Liver (tissue), 9 donors: ENCODE results near the gene DSCAML1. TPM values are rescaled to one million over a fixed set of nuclear protein-coding genes. Genes with fewer than 3 reads are reported as not detected.

Experiments used
- DNase-seq: peaks from one replicate; pipeline ENCODE4 v3.0.0-alpha.2; 2017; ENCODE audit warnings: low spot score
- H3K27ac ChIP-seq, 2 donors: one replicate each; pipeline ENCODE4 v1.7.0; 2013; ENCODE audit warnings: inconsistent platforms in 2 of 2, low read length in 2 of 2, control low read depth in 1 of 2, low read depth in 1 of 2, mild to moderate bottlenecking in 1 of 2
- H3K27me3 ChIP-seq, 4 donors: one replicate each; pipeline versions ENCODE4 v1.6.1 to v1.7.0; 2013; ENCODE audit warnings: low read length in 3 of 4, inconsistent platforms in 1 of 4, mild to moderate bottlenecking in 1 of 4, moderate library complexity in 1 of 4; ENCODE audit not compliant: control insufficient read depth in 4 of 4, insufficient read depth in 4 of 4
- H3K36me3 ChIP-seq, 4 donors: one replicate each; pipeline versions ENCODE4 v1.6.1 to v1.7.0; 2013; ENCODE audit warnings: low read length in 3 of 4, mild to moderate bottlenecking in 3 of 4, low read depth in 1 of 4, moderate library complexity in 1 of 4; ENCODE audit not compliant: control insufficient read depth in 4 of 4, insufficient read depth in 3 of 4
- H3K4me1 ChIP-seq, 4 donors: one replicate each; pipeline versions ENCODE4 v1.6.1 to v1.7.0; 2013; ENCODE audit warnings: low read length in 3 of 4, mild to moderate bottlenecking in 3 of 4, moderate library complexity in 1 of 4; ENCODE audit not compliant: control insufficient read depth in 4 of 4, insufficient read depth in 4 of 4
- H3K4me3 ChIP-seq, 3 donors: one replicate each; pipeline versions ENCODE4 v1.6.1 to v1.7.0; 2013; ENCODE audit warnings: low read length in 3 of 3, control low read depth in 1 of 3, low read depth in 1 of 3, mild to moderate bottlenecking in 1 of 3
- H3K9ac ChIP-seq, 2 donors: one replicate each; pipeline ENCODE4 v1.7.0; 2013; ENCODE audit warnings: low read length in 2 of 2, mild to moderate bottlenecking in 2 of 2, moderate library complexity in 2 of 2, control low read depth in 1 of 2, low read depth in 1 of 2
- H3K9me3 ChIP-seq, 4 donors: one replicate each; pipeline versions ENCODE4 v1.6.1 to v1.7.0; 2013; ENCODE audit warnings: low read length in 3 of 4; ENCODE audit not compliant: control insufficient read depth in 4 of 4
- EGR1 ChIP-seq, 2 donors: IDR thresholded peaks; 2 replicates each; pipeline ENCODE4 v1.6.1; 2016 to 2018; ENCODE audit warnings: antibody characterized with exemption in 2 of 2, low read depth in 2 of 2
- FOXA1 ChIP-seq: IDR thresholded peaks from 2 replicates; pipeline ENCODE4 v1.6.1; 2016; ENCODE audit warnings: antibody characterized with exemption
- GABPA ChIP-seq, 2 donors: IDR thresholded peaks in 1 of 2; conservative IDR thresholded peaks in 1 of 2; 2 replicates each; pipeline ENCODE4 v1.6.1; 2016; ENCODE audit warnings: antibody characterized with exemption in 2 of 2, mild to moderate bottlenecking in 1 of 2, moderate library complexity in 1 of 2
- HNF4A ChIP-seq, 2 donors: conservative IDR thresholded peaks; 2 replicates each; pipeline ENCODE4 v1.6.1; 2016; ENCODE audit warnings: antibody characterized with exemption in 2 of 2, mild to moderate bottlenecking in 2 of 2
- JUND ChIP-seq, 2 donors: IDR thresholded peaks; 2 replicates each; pipeline ENCODE4 v1.6.1; 2016; ENCODE audit warnings: antibody characterized with exemption in 2 of 2
- MAX ChIP-seq: IDR thresholded peaks from 2 replicates; pipeline ENCODE4 v1.6.1; 2016; ENCODE audit warnings: antibody characterized with exemption
- NR2F2 ChIP-seq: IDR thresholded peaks from 2 replicates; pipeline ENCODE4 v1.6.1; 2016; ENCODE audit warnings: antibody characterized with exemption
- RAD21 ChIP-seq, 2 donors: IDR thresholded peaks; 2 replicates each; pipeline ENCODE4 v1.6.1; 2016; ENCODE audit warnings: antibody characterized with exemption in 2 of 2, mild to moderate bottlenecking in 2 of 2
- SP1 ChIP-seq: IDR thresholded peaks from 2 replicates; pipeline ENCODE4 v1.6.1; 2018; ENCODE audit warnings: antibody characterized with exemption, mild to moderate bottlenecking
- TAF1 ChIP-seq: conservative IDR thresholded peaks from 2 replicates; pipeline ENCODE4 v1.6.1; 2016; ENCODE audit warnings: antibody characterized with exemption, mild to moderate bottlenecking
- YY1 ChIP-seq: IDR thresholded peaks from 2 replicates; pipeline ENCODE4 v1.6.1; 2016; ENCODE audit warnings: antibody characterized with exemption, mild to moderate bottlenecking
- ZBTB33 ChIP-seq: IDR thresholded peaks from 2 replicates; pipeline ENCODE4 v1.6.1; 2016; ENCODE audit warnings: antibody characterized with exemption
- WGBS: extraction: QIAGEN DNeasy Blood & Tissue Kit; methylation state at CpG from one replicate; pipeline ENCODE4 v1.1.7; 2013; 5-methylcytosine and 5-hydroxymethylcytosine counted together
- polyA plus RNA-seq, 2 donors: library from polyadenylated mRNA; stranded (reverse) in 1 of 2; unstranded in 1 of 2; fragments of 200-250 nt in 1 of 2; fragments of >200 nt in 1 of 2; fragmentation: Nextera tagmentation in 1 of 2; extraction: Ambion mirVana in 1 of 2; gene quantifications; one replicate each; pipeline versions ENCODE4 v1.2.1 to v1.2.3, GENCODE V29; 2013 to 2015
- total RNA-seq, 2 donors: library from RNA; depleted of rRNA; stranded (reverse); fragments of >200 nt; gene quantifications; one replicate each; pipeline ENCODE4 v1.2.3, GENCODE V29; 2014
- TF ChIP-seq, protein P1 (sequence below): fragments of 150-350 bp; IDR thresholded peaks from 2 replicates; pipeline ENCODE4 v1.5.1; 2017; ENCODE audit warnings: improper control_type of control experiment, low read depth, low read length; ENCODE audit not compliant: missing input control
- TF ChIP-seq, protein P2 (sequence below): IDR thresholded peaks from 2 replicates; pipeline ENCODE4 v1.6.1; 2016; ENCODE audit warnings: antibody characterized with exemption, mild to moderate bottlenecking
- TF ChIP-seq, protein P3 (sequence below): IDR thresholded peaks from 2 replicates; pipeline ENCODE4 v1.6.1; 2016; ENCODE audit warnings: antibody characterized with exemption
- donor health status: healthy.
- donor health status: healthy.
- donor health status: healthy.
- donor health status: healthy.
- donor health status: healthy.

The DSCAML1 gene
- total and polyA plus RNA-seq, 4 donors, result 0.07 to 0.42 (median 0.20) TPM

- 94% methylated on average over 6 of the region's 6 CpGs for WGBS
- no peak for DNase-seq
These were observed 128.7 kb downstream of the DSCAML1 start for GRCh38 chr11:117668321-117668751.

More at GRCh38 chr11:117668321-117668751, 128.7 kb downstream of the DSCAML1 start:
- no peak overlapping the region for H3K9ac ChIP-seq
- no peak overlapping the region for H3K4me3 ChIP-seq
- no peak overlapping the region for H3K27ac ChIP-seq
- H3K4me1 ChIP-seq, result no peaks in the 10 kb centered on the region
- no peak for TF ChIP-seq YY1
- TF ChIP-seq ZBTB33, result no peak
- no peak for TF ChIP-seq SP1
- TF ChIP-seq, protein P1, sequence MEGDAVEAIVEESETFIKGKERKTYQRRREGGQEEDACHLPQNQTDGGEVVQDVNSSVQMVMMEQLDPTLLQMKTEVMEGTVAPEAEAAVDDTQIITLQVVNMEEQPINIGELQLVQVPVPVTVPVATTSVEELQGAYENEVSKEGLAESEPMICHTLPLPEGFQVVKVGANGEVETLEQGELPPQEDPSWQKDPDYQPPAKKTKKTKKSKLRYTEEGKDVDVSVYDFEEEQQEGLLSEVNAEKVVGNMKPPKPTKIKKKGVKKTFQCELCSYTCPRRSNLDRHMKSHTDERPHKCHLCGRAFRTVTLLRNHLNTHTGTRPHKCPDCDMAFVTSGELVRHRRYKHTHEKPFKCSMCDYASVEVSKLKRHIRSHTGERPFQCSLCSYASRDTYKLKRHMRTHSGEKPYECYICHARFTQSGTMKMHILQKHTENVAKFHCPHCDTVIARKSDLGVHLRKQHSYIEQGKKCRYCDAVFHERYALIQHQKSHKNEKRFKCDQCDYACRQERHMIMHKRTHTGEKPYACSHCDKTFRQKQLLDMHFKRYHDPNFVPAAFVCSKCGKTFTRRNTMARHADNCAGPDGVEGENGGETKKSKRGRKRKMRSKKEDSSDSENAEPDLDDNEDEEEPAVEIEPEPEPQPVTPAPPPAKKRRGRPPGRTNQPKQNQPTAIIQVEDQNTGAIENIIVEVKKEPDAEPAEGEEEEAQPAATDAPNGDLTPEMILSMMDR, result no peak
- no peak for TF ChIP-seq MAX
- TF ChIP-seq, protein P2, sequence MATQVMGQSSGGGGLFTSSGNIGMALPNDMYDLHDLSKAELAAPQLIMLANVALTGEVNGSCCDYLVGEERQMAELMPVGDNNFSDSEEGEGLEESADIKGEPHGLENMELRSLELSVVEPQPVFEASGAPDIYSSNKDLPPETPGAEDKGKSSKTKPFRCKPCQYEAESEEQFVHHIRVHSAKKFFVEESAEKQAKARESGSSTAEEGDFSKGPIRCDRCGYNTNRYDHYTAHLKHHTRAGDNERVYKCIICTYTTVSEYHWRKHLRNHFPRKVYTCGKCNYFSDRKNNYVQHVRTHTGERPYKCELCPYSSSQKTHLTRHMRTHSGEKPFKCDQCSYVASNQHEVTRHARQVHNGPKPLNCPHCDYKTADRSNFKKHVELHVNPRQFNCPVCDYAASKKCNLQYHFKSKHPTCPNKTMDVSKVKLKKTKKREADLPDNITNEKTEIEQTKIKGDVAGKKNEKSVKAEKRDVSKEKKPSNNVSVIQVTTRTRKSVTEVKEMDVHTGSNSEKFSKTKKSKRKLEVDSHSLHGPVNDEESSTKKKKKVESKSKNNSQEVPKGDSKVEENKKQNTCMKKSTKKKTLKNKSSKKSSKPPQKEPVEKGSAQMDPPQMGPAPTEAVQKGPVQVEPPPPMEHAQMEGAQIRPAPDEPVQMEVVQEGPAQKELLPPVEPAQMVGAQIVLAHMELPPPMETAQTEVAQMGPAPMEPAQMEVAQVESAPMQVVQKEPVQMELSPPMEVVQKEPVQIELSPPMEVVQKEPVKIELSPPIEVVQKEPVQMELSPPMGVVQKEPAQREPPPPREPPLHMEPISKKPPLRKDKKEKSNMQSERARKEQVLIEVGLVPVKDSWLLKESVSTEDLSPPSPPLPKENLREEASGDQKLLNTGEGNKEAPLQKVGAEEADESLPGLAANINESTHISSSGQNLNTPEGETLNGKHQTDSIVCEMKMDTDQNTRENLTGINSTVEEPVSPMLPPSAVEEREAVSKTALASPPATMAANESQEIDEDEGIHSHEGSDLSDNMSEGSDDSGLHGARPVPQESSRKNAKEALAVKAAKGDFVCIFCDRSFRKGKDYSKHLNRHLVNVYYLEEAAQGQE, result no peak
- TF ChIP-seq FOXA1, result no peak
- TF ChIP-seq EGR1 (IDR thresholded peaks at IDR 0.05; ENCODE audit: low read depth in 2 of 2), result no peak
- TF ChIP-seq, protein P3, sequence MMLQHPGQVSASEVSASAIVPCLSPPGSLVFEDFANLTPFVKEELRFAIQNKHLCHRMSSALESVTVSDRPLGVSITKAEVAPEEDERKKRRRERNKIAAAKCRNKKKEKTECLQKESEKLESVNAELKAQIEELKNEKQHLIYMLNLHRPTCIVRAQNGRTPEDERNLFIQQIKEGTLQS, result no peak
- TF ChIP-seq RAD21 (IDR thresholded peaks at IDR 0.05), result no peak
- no peak for TF ChIP-seq NR2F2
- no peak for TF ChIP-seq GABPA (IDR thresholded peaks at IDR 0.05 in 1 of 2, conservative IDR thresholded peaks at IDR 0.05 in 1 of 2)
- no peak for TF ChIP-seq HNF4A (conservative IDR thresholded peaks at IDR 0.05)
- TF ChIP-seq TAF1, result no peak
- no peak for TF ChIP-seq JUND (IDR thresholded peaks at IDR 0.05)
- H3K36me3 ChIP-seq, result no peaks in the 10 kb centered on the region
- no peaks in the 10 kb centered on the region for H3K9me3 ChIP-seq
- no peaks in the 10 kb centered on the region for H3K27me3 ChIP-seq
